ENCODE measurements around the gene SVEP1.

DNA sequence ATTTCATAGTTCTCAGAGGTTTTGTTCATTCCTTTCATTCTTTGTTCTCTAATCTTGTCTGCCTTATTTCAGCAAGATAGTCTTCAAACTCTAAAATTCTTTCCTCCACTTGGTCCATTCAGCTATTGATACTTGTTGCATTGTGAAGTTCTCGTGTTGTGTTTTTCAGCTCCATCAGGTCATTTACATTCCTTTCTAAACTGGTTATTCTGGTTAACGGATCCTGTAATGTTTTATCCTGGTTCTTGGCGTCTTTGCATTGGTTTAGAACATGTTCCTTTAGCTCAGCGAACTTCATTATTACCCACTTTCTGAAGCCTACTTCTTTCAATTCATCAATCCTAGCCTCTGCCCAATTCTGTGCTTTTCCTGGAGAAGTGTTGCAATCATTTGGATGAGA, 196.8 kb downstream of the SVEP1 start:
- TF ChIP-seq, protein P1, sequence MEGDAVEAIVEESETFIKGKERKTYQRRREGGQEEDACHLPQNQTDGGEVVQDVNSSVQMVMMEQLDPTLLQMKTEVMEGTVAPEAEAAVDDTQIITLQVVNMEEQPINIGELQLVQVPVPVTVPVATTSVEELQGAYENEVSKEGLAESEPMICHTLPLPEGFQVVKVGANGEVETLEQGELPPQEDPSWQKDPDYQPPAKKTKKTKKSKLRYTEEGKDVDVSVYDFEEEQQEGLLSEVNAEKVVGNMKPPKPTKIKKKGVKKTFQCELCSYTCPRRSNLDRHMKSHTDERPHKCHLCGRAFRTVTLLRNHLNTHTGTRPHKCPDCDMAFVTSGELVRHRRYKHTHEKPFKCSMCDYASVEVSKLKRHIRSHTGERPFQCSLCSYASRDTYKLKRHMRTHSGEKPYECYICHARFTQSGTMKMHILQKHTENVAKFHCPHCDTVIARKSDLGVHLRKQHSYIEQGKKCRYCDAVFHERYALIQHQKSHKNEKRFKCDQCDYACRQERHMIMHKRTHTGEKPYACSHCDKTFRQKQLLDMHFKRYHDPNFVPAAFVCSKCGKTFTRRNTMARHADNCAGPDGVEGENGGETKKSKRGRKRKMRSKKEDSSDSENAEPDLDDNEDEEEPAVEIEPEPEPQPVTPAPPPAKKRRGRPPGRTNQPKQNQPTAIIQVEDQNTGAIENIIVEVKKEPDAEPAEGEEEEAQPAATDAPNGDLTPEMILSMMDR (IDR thresholded peaks at IDR 0.05) = no peak
- no peak for TF ChIP-seq POLR2AphosphoS5 (IDR thresholded peaks at IDR 0.05)
